K562 (cell line): ENCODE results near the gene MAP1LC3B. TPM values are rescaled to one million over a fixed set of nuclear protein-coding genes. Genes with fewer than 3 reads are reported as not detected.

Experiments
- ADNP ChIP-seq: fragments of 200-800 bp; sonication (Bioruptor generic); IDR thresholded peaks from 2 replicates; pipeline ENCODE4 v1.6.1; 2016; ENCODE audit warnings: missing genetic modification characterization, missing compliant biosample characterization
- CC2D1A ChIP-seq: fragments of 450-650 bp; IDR thresholded peaks from 2 replicates; pipeline ENCODE4 v1.6.1; 2017; ENCODE audit warnings: mild to moderate bottlenecking
- CGGBP1 ChIP-seq: fragments of 250-450 bp; sonication (Bioruptor Pico); IDR thresholded peaks from 2 replicates; pipeline ENCODE4 v1.9.0; 2021; ENCODE audit warnings: mild to moderate bottlenecking
- HDAC8 ChIP-seq: fragments of 450-650 bp; IDR thresholded peaks from 2 replicates; pipeline ENCODE4 v1.6.1; 2016; ENCODE audit warnings: mild to moderate bottlenecking, missing genetic modification characterization, moderate library complexity, missing compliant biosample characterization
- PHF8 ChIP-seq: fragments of 200-600 bp; sonication (generic); IDR thresholded peaks from 2 replicates; pipeline ENCODE4 v1.6.1; 2012; ENCODE audit warnings: mixed run types, mild to moderate bottlenecking, inconsistent platforms, low read length, moderate library complexity, borderline replicate concordance
- RBFOX2 ChIP-seq: fragments of 200-400 bp; formaldehyde crosslinking; IDR thresholded peaks from 2 replicates; pipeline ENCODE4 v1.6.1; 2017; ENCODE audit warnings: low read depth, mild to moderate bottlenecking, low read length, moderate library complexity
- SAP30 ChIP-seq: fragments of 200-600 bp; sonication (generic); IDR thresholded peaks from 2 replicates; pipeline ENCODE4 v1.6.1; 2012; ENCODE audit warnings: borderline replicate concordance, low read depth, mild to moderate bottlenecking, moderate library complexity, low read length, control low read depth, inconsistent platforms; ENCODE audit not compliant: insufficient read depth, poor library complexity, severe bottlenecking
- ZBTB40 ChIP-seq, 2 experiments: fragments of 450-650 bp in 1 of 2; sonication (generic) in 1 of 2; formaldehyde crosslinking in 1 of 2; IDR thresholded peaks; 2 replicates each; pipeline versions ENCODE4 v1.7.1 to v1.9.0; 2016 to 2022; ENCODE audit warnings: inconsistent platforms in 1 of 2, mild to moderate bottlenecking in 1 of 2, missing genetic modification reagents in 1 of 2
- polyA plus RNA-seq, 8 experiments: library from polyadenylated mRNA; depleted of rRNA in 4 of 8; stranded (reverse) in 5 of 8; unstranded in 3 of 8; fragments of >200 nt; fragmentation: Nextera tagmentation in 2 of 8; fragmentation: Illumina TruSeq in 1 of 8; extraction: Ambion mirVana in 2 of 8; extraction: Trizol in 1 of 8; gene quantifications; 2 replicates each; pipeline versions ENCODE4 v1.2.1 to v1.2.3, GENCODE V29; 2011 to 2014; ENCODE audit warnings: inconsistent platforms in 1 of 8, missing spikeins in 1 of 8
- total RNA-seq, 7 experiments: library from RNA; depleted of rRNA in 6 of 7; stranded (reverse); fragments of >200 nt in 6 of 7; fragmentation: Illumina TruSeq in 2 of 7; extraction: Trizol in 2 of 7; gene quantifications; 2 replicates each; pipeline versions ENCODE4 v1.2.1 to v1.2.3, GENCODE V29; 2011 to 2021; ENCODE audit warnings: low replicate concordance in 1 of 7
- TF ChIP-seq, protein P1 (sequence below), 3 experiments: fragments of 200-800 bp in 1 of 3; fragments of 250-450 bp in 1 of 3; fragments of 450-650 bp in 1 of 3; sonication (Bioruptor Pico) in 1 of 3; sonication (Bioruptor generic) in 1 of 3; formaldehyde crosslinking in 1 of 3; IDR thresholded peaks; 2 replicates each; pipeline versions ENCODE4 v1.6.1 to v1.8.0; 2016 to 2022; ENCODE audit warnings: mild to moderate bottlenecking in 2 of 3, missing genetic modification characterization in 2 of 3, missing compliant biosample characterization in 1 of 3, moderate library complexity in 1 of 3
- TF ChIP-seq, protein P2 (sequence below): fragments of 450-650 bp; conservative IDR thresholded peaks from 2 replicates; pipeline ENCODE4 v1.6.1; 2016; ENCODE audit warnings: missing genetic modification characterization, low read depth, mild to moderate bottlenecking, control low read depth, missing compliant biosample characterization

MAP1LC3B gene
- total and polyA plus RNA-seq, 9 of the 15 experiments (the other 6 are each of a cell fraction or from before 2014, with no cell fraction given), result 16.0 to 81.5 (median 36.7) TPM

DNA sequence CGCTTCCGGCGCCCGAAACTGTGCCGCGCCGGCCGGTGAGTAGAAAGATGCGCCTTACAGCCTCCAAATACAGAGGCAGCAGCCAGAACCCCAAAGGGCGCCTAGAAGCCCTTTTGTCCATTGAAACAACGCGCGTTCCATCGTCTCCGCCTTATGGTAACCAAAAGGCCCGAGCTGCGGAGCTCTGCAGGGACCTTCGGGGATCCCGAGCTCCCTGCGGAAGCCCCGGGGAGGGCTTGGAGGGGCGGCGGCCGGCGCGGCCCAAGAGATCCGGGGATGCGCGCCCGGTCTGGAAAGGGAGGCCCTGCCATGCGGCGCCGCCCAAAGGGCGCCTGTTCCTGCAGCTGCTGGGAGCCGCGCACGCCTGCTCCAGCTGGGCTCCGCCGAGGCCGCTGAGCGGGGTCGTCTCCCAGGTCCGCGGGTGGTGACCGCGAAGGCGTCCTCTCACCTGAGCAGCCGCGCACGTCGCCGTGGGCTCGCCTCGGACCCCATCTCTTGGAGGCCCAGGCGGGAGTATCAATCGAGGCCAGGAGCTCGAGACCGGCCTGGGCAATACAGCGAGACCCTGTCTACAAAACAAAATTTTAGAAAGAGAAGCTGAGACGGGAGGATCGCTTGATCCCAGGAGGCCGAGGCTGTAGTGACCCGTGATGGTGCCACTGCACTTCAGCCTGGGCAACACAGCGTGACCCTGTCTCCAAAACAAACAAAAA lies 7.8 kb upstream of the MAP1LC3B start (continued):
- TF ChIP-seq, protein P1, sequence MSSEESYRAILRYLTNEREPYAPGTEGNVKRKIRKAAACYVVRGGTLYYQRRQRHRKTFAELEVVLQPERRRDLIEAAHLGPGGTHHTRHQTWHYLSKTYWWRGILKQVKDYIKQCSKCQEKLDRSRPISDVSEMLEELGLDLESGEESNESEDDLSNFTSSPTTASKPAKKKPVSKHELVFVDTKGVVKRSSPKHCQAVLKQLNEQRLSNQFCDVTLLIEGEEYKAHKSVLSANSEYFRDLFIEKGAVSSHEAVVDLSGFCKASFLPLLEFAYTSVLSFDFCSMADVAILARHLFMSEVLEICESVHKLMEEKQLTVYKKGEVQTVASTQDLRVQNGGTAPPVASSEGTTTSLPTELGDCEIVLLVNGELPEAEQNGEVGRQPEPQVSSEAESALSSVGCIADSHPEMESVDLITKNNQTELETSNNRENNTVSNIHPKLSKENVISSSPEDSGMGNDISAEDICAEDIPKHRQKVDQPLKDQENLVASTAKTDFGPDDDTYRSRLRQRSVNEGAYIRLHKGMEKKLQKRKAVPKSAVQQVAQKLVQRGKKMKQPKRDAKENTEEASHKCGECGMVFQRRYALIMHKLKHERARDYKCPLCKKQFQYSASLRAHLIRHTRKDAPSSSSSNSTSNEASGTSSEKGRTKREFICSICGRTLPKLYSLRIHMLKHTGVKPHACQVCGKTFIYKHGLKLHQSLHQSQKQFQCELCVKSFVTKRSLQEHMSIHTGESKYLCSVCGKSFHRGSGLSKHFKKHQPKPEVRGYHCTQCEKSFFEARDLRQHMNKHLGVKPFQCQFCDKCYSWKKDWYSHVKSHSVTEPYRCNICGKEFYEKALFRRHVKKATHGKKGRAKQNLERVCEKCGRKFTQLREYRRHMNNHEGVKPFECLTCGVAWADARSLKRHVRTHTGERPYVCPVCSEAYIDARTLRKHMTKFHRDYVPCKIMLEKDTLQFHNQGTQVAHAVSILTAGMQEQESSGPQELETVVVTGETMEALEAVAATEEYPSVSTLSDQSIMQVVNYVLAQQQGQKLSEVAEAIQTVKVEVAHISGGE (CRISPR knock-in tag; IDR thresholded peaks at IDR 0.05), result peak in 1 of 3 experiments; percentile 48; a peak in 1 of 6 replicates
- TF ChIP-seq PHF8, result peak; percentile 42; the same call in 1 of the 2 replicates
- TF ChIP-seq RBFOX2, result peak; percentile 83
- no peak for TF ChIP-seq HDAC8 (tag)
- TF ChIP-seq, protein P2, sequence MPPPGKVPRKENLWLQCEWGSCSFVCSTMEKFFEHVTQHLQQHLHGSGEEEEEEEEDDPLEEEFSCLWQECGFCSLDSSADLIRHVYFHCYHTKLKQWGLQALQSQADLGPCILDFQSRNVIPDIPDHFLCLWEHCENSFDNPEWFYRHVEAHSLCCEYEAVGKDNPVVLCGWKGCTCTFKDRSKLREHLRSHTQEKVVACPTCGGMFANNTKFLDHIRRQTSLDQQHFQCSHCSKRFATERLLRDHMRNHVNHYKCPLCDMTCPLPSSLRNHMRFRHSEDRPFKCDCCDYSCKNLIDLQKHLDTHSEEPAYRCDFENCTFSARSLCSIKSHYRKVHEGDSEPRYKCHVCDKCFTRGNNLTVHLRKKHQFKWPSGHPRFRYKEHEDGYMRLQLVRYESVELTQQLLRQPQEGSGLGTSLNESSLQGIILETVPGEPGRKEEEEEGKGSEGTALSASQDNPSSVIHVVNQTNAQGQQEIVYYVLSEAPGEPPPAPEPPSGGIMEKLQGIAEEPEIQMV (tag), result peak; percentile 74
- no peak for TF ChIP-seq CGGBP1
- TF ChIP-seq ADNP, result peak; percentile 2; the same call in 1 of the 2 replicates
- peak; percentile 40 for TF ChIP-seq SAP30
- TF ChIP-seq ZBTB40 (IDR thresholded peaks at IDR 0.05), result peak; percentile 16
- no peak for TF ChIP-seq ZBTB40 (CRISPR knock-in tag; IDR thresholded peaks at IDR 0.05)
- peak; percentile 39; the same call in 1 of the 2 replicates for TF ChIP-seq CC2D1A
